ENCODE measurements around the gene MT1F.

GRCh38 chr16:56634715-56635440 is 22.9 kb upstream of the MT1F start:
- TF ChIP-seq, protein P1, sequence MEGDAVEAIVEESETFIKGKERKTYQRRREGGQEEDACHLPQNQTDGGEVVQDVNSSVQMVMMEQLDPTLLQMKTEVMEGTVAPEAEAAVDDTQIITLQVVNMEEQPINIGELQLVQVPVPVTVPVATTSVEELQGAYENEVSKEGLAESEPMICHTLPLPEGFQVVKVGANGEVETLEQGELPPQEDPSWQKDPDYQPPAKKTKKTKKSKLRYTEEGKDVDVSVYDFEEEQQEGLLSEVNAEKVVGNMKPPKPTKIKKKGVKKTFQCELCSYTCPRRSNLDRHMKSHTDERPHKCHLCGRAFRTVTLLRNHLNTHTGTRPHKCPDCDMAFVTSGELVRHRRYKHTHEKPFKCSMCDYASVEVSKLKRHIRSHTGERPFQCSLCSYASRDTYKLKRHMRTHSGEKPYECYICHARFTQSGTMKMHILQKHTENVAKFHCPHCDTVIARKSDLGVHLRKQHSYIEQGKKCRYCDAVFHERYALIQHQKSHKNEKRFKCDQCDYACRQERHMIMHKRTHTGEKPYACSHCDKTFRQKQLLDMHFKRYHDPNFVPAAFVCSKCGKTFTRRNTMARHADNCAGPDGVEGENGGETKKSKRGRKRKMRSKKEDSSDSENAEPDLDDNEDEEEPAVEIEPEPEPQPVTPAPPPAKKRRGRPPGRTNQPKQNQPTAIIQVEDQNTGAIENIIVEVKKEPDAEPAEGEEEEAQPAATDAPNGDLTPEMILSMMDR (IDR thresholded peaks at IDR 0.05): no peak
- TF ChIP-seq EZH2 (IDR thresholded peaks at IDR 0.05; ENCODE audit: borderline replicate concordance, insufficient read depth, low read depth, low read length, poor library complexity, severe bottlenecking): no peak
